Measurements from ENCODE around the gene RPS21.

GRCh38 chr20:62398120-62398821 is 11.4 kb downstream of the RPS21 start:
- no peak for TF ChIP-seq CTCF (IDR thresholded peaks at IDR 0.05)
- no peak for TF ChIP-seq POLR2A (IDR thresholded peaks at IDR 0.05)
